ENCODE measurements around the gene FOXRED2. TPM values are rescaled to one million over a fixed set of nuclear protein-coding genes. Genes with fewer than 3 reads are reported as not detected.
"Not testable (repeated sequence)": the region's sequence is repeated elsewhere in the genome, so short reads cannot be mapped to it uniquely, and the experiment has no call there.

The FOXRED2 gene
- total and polyA plus RNA-seq, 2 donors: 2.5 to 3.4 TPM

GRCh38 chr22:36528341-36528740 is 21.5 kb upstream of the FOXRED2 start:
- H3K9me3 ChIP-seq (ENCODE audit: control insufficient read depth in 2 of 2, insufficient read depth in 1 of 2, low read length in 1 of 2): peaks cover 0 to 4% of the 10 kb centered on the region in 2 donors
- H3K4me3 ChIP-seq (ENCODE audit: low read length in 2 of 2): peak overlapping the region; percentile 77 to 93
- peak overlapping the region; percentile 91 to 94 for H3K27ac ChIP-seq (ENCODE audit: low read depth in 1 of 2, low read length in 1 of 2)
- 12% methylated on average over 8 of the region's 8 CpGs for WGBS
- DNase-seq (ENCODE audit: low read depth in 6 of 9, low spot score in 9 of 9): peak in 1 of 9 donors; percentile 13
- peaks cover 10 to 17% of the 10 kb centered on the region in 2 donors for H3K4me1 ChIP-seq (ENCODE audit: control insufficient read depth in 2 of 2, insufficient read depth in 2 of 2, low read length in 2 of 2)
- peaks cover 33 to 38% of the 10 kb centered on the region in 2 donors for H3K36me3 ChIP-seq (ENCODE audit: control insufficient read depth in 2 of 2, insufficient read depth in 2 of 2, low read length in 1 of 2)
- H3K27me3 ChIP-seq (ENCODE audit: control insufficient read depth in 2 of 2, insufficient read depth in 1 of 2, low read length in 1 of 2): no peaks in the 10 kb centered on the region

DNA sequence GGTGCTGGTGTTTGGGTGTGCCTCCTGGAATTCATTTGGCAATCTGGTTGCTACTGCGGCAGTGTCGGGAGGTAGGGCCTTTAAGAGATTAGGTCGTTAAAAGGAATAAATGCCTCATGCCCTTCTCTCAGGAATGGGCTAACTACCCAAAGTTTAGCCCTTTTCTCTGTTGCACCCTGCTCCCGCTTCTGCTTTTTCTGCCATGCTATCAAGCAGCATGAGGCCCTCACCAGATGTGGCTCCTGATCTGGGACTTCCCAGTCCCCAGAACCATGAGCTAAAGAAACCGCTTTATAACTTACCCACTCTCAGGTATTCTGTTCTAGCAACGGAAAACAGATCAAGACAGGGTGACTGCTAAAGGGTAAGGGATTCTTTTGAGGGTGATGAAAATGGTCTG is 15.8 kb upstream of the FOXRED2 start:
- Histone ChIP-seq H3K27ac (ENCODE audit: low read depth in 1 of 2, low read length in 1 of 2) (no peak overlapping the region), H3K4me1 (ENCODE audit: control insufficient read depth in 2 of 2, insufficient read depth in 2 of 2, low read length in 2 of 2) (peaks cover 3 to 4% of the 10 kb centered on the region in 2 donors), H3K36me3 (ENCODE audit: control insufficient read depth in 2 of 2, insufficient read depth in 2 of 2, low read length in 1 of 2) (peaks cover 84 to 88% of the 10 kb centered on the region in 2 donors), H3K27me3 (ENCODE audit: control insufficient read depth in 2 of 2, insufficient read depth in 1 of 2, low read length in 1 of 2) (no peaks in the 10 kb centered on the region), H3K4me3 (ENCODE audit: low read length in 2 of 2) (no peak overlapping the region), H3K9me3 (ENCODE audit: control insufficient read depth in 2 of 2, insufficient read depth in 1 of 2, low read length in 1 of 2) (no peaks in the 10 kb centered on the region)
- 98% methylated on average over 6 of the region's 6 CpGs for WGBS
- no peak for DNase-seq (ENCODE audit: low read depth in 6 of 9, low spot score in 9 of 9)

DNA sequence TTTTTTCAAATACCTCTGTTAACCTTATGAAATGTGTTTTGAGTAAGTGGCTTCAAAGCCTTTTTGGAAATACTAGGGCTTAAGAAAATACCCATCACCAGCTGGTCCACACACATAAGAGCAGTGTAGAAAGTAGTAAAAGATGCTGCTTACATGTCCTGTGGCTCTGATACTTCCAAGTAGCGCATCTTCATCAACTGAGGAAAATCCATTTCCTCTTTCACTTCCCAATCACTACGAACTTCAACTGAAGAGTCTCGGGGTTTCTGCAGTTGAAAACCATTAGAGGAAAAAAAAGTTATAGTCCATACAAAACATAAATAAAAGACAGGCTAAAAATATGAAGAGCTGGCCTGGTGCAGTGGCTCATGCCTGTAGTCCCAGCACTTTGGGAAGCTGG is 13.6 kb upstream of the FOXRED2 start:
- H3K27ac ChIP-seq (ENCODE audit: low read depth in 1 of 2, low read length in 1 of 2): no peak overlapping the region
- 96% methylated on average over 3 of the region's 3 CpGs for WGBS

GRCh38 chr22:36519906-36520305 is 13.1 kb upstream of the FOXRED2 start:
- not testable (repeated sequence) for H3K27ac ChIP-seq (ENCODE audit: low read depth in 1 of 2, low read length in 1 of 2); H3K4me1 ChIP-seq (ENCODE audit: control insufficient read depth in 2 of 2, insufficient read depth in 2 of 2, low read length in 2 of 2); H3K27me3 ChIP-seq (ENCODE audit: control insufficient read depth in 2 of 2, insufficient read depth in 1 of 2, low read length in 1 of 2); H3K9me3 ChIP-seq (ENCODE audit: control insufficient read depth in 2 of 2, insufficient read depth in 1 of 2, low read length in 1 of 2); DNase-seq (ENCODE audit: low read depth in 6 of 9, low spot score in 9 of 9); H3K4me3 ChIP-seq (ENCODE audit: low read length in 2 of 2)
- 95% methylated on average over 2 of the region's 2 CpGs for WGBS
- H3K36me3 ChIP-seq (ENCODE audit: control insufficient read depth in 2 of 2, insufficient read depth in 2 of 2, low read length in 1 of 2): peaks cover 92 to 93% of the 10 kb centered on the region in 2 donors

More for the DNA sequence above, 13.6 kb upstream of the FOXRED2 start:
- Histone ChIP-seq H3K4me1 (ENCODE audit: control insufficient read depth in 2 of 2, insufficient read depth in 2 of 2, low read length in 2 of 2) (no peaks in the 10 kb centered on the region), H3K27me3 (ENCODE audit: control insufficient read depth in 2 of 2, insufficient read depth in 1 of 2, low read length in 1 of 2) (no peaks in the 10 kb centered on the region), H3K36me3 (ENCODE audit: control insufficient read depth in 2 of 2, insufficient read depth in 2 of 2, low read length in 1 of 2) (peaks cover 92 to 93% of the 10 kb centered on the region in 2 donors), H3K9me3 (ENCODE audit: control insufficient read depth in 2 of 2, insufficient read depth in 1 of 2, low read length in 1 of 2) (no peaks in the 10 kb centered on the region), H3K4me3 (ENCODE audit: low read length in 2 of 2) (no peak overlapping the region)
- no peak for DNase-seq (ENCODE audit: low read depth in 6 of 9, low spot score in 9 of 9)

GRCh38 chr22:36514766-36515165 is 7.9 kb upstream of the FOXRED2 start:
- Histone ChIP-seq H3K4me1 (ENCODE audit: control insufficient read depth in 2 of 2, insufficient read depth in 2 of 2, low read length in 2 of 2) (no peaks in the 10 kb centered on the region), H3K9me3 (ENCODE audit: control insufficient read depth in 2 of 2, insufficient read depth in 1 of 2, low read length in 1 of 2) (no peaks in the 10 kb centered on the region), H3K4me3 (ENCODE audit: low read length in 2 of 2) (no peak overlapping the region), H3K27me3 (ENCODE audit: control insufficient read depth in 2 of 2, insufficient read depth in 1 of 2, low read length in 1 of 2) (no peaks in the 10 kb centered on the region), H3K36me3 (ENCODE audit: control insufficient read depth in 2 of 2, insufficient read depth in 2 of 2, low read length in 1 of 2) (peaks cover 94 to 97% of the 10 kb centered on the region in 2 donors), H3K27ac (ENCODE audit: low read depth in 1 of 2, low read length in 1 of 2) (no peak overlapping the region)
- DNase-seq (ENCODE audit: low read depth in 6 of 9, low spot score in 9 of 9): no peak
- 98% methylated on average over 1 of the region's 1 CpG for WGBS

- H3K27ac ChIP-seq (ENCODE audit: low read depth in 1 of 2, low read length in 1 of 2): no peak overlapping the region
- peaks cover 78 to 81% of the 10 kb centered on the region in 2 donors for H3K36me3 ChIP-seq (ENCODE audit: control insufficient read depth in 2 of 2, insufficient read depth in 2 of 2, low read length in 1 of 2)
These were observed 6.2 kb upstream of the FOXRED2 start for GRCh38 chr22:36512991-36513390.

DNA sequence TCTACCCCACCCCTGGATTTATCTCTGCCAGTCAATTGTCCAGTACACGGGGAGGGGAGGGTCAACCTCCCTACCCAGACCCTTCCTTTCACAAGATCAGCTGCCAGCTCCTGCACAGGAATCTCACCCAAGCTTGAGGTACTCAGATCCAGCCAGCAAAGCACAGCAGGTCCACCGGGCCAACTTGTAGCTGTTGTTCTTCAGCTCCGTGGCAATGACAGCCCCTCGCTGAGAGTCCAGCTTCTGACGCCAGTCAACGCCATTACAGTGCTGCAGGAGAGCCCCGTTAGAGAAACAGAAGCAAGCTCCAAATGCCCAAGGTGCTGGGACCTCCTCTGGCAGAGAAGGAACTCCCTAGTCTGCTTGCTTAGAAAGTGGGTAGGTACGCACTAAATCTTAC is 5.5 kb upstream of the FOXRED2 start:
- H3K27me3 ChIP-seq (ENCODE audit: control insufficient read depth in 2 of 2, insufficient read depth in 1 of 2, low read length in 1 of 2): no peaks in the 10 kb centered on the region
- 98% methylated on average over 8 of the region's 8 CpGs for WGBS
- H3K9me3 ChIP-seq (ENCODE audit: control insufficient read depth in 2 of 2, insufficient read depth in 1 of 2, low read length in 1 of 2): no peaks in the 10 kb centered on the region
- H3K4me1 ChIP-seq (ENCODE audit: control insufficient read depth in 2 of 2, insufficient read depth in 2 of 2, low read length in 2 of 2): peaks cover 2 to 3% of the 10 kb centered on the region in 2 donors
- H3K36me3 ChIP-seq (ENCODE audit: control insufficient read depth in 2 of 2, insufficient read depth in 2 of 2, low read length in 1 of 2): peaks cover 71 to 74% of the 10 kb centered on the region in 2 donors
- H3K27ac ChIP-seq (ENCODE audit: low read depth in 1 of 2, low read length in 1 of 2): no peak overlapping the region
- DNase-seq (ENCODE audit: low read depth in 6 of 9, low spot score in 9 of 9): no peak
- no peak overlapping the region for H3K4me3 ChIP-seq (ENCODE audit: low read length in 2 of 2)

More at GRCh38 chr22:36512991-36513390, 6.2 kb upstream of the FOXRED2 start:
- H3K27me3 ChIP-seq (ENCODE audit: control insufficient read depth in 2 of 2, insufficient read depth in 1 of 2, low read length in 1 of 2): no peaks in the 10 kb centered on the region
- 97% methylated on average over 4 of the region's 4 CpGs for WGBS
- H3K4me1 ChIP-seq (ENCODE audit: control insufficient read depth in 2 of 2, insufficient read depth in 2 of 2, low read length in 2 of 2): no peaks in the 10 kb centered on the region
- no peak for DNase-seq (ENCODE audit: low read depth in 6 of 9, low spot score in 9 of 9)
- H3K4me3 ChIP-seq (ENCODE audit: low read length in 2 of 2): no peak overlapping the region
- H3K9me3 ChIP-seq (ENCODE audit: control insufficient read depth in 2 of 2, insufficient read depth in 1 of 2, low read length in 1 of 2): no peaks in the 10 kb centered on the region

GRCh38 chr22:36510966-36511881 is 4.4 kb upstream of the FOXRED2 start:
- Histone ChIP-seq H3K9me3 (ENCODE audit: control insufficient read depth in 2 of 2, insufficient read depth in 1 of 2, low read length in 1 of 2) (peaks cover 0 to 6% of the 10 kb centered on the region in 2 donors), H3K4me3 (ENCODE audit: low read length in 2 of 2) (no peak overlapping the region), H3K27ac (ENCODE audit: low read depth in 1 of 2, low read length in 1 of 2) (no peak overlapping the region), H3K36me3 (ENCODE audit: control insufficient read depth in 2 of 2, insufficient read depth in 2 of 2, low read length in 1 of 2) (peaks cover 60 to 63% of the 10 kb centered on the region in 2 donors), H3K27me3 (ENCODE audit: control insufficient read depth in 2 of 2, insufficient read depth in 1 of 2, low read length in 1 of 2) (no peaks in the 10 kb centered on the region), H3K4me1 (ENCODE audit: control insufficient read depth in 2 of 2, insufficient read depth in 2 of 2, low read length in 2 of 2) (peaks cover 11 to 12% of the 10 kb centered on the region in 2 donors)
- peak in 2 of 9 donors; percentile 32 to 53 for DNase-seq (ENCODE audit: low read depth in 6 of 9, low spot score in 9 of 9)
- WGBS: 81% methylated on average over 17 of the region's 17 CpGs

GRCh38 chr22:36510384-36510783 is 3.5 kb upstream of the FOXRED2 start:
- WGBS: 98% methylated on average over 3 of the region's 3 CpGs
- no peak for DNase-seq (ENCODE audit: low read depth in 6 of 9, low spot score in 9 of 9)
- no peaks in the 10 kb centered on the region for H3K27me3 ChIP-seq (ENCODE audit: control insufficient read depth in 2 of 2, insufficient read depth in 1 of 2, low read length in 1 of 2)
- H3K4me3 ChIP-seq (ENCODE audit: low read length in 2 of 2): no peak overlapping the region
- H3K4me1 ChIP-seq (ENCODE audit: control insufficient read depth in 2 of 2, insufficient read depth in 2 of 2, low read length in 2 of 2): peaks cover 12 to 13% of the 10 kb centered on the region in 2 donors
- H3K36me3 ChIP-seq (ENCODE audit: control insufficient read depth in 2 of 2, insufficient read depth in 2 of 2, low read length in 1 of 2): peaks cover 52 to 55% of the 10 kb centered on the region in 2 donors
- H3K9me3 ChIP-seq (ENCODE audit: control insufficient read depth in 2 of 2, insufficient read depth in 1 of 2, low read length in 1 of 2): peaks cover 0 to 7% of the 10 kb centered on the region in 2 donors
- H3K27ac ChIP-seq (ENCODE audit: low read depth in 1 of 2, low read length in 1 of 2): no peak overlapping the region
